ENCODE measurements around the gene EOMES.
A peak's percentile ranks its signal among the peaks of the same experiment; 100 is the strongest.
"Not testable (repeated sequence)": the region's sequence is repeated elsewhere in the genome, so short reads cannot be mapped to it uniquely, and the experiment has no call there.

Gene EOMES

GRCh38 chr3:27721717-27722564, at the start of gene EOMES:
EOMES (minus strand) TSS chr3:27722323; CDS start chr3:27722294, 29 bp downstream.
- DNase-seq, result peak; percentile 64
- Mint-ChIP-seq H3K4me3 (peak within 1 kb of the TSS; percentile 76), H3K36me3 (ENCODE audit: low read depth) (no peaks in the 10 kb centered on the region), H3K27me3 (ENCODE audit: low read depth, poor library complexity) (peaks cover 96% of the 10 kb centered on the region), H3K4me1 (peaks cover 22% of the 10 kb centered on the region), H3K27ac (no peak within 1 kb of the TSS), H3K9me3 (peaks cover 3% of the 10 kb centered on the region)
- TF ChIP-seq CTCF (IDR thresholded peaks at IDR 0.05), result peak; percentile 5

GRCh38 chr3:27770384-27770783, 48.3 kb upstream of the EOMES start:
- H3K27ac Mint-ChIP-seq; H3K9me3 Mint-ChIP-seq; DNase-seq; H3K4me3 Mint-ChIP-seq; H3K36me3 Mint-ChIP-seq (ENCODE audit: low read depth): not testable (repeated sequence)
- Mint-ChIP-seq H3K27me3 (ENCODE audit: low read depth, poor library complexity) (peaks cover 11% of the 10 kb centered on the region), H3K4me1 (peaks cover 18% of the 10 kb centered on the region)

GRCh38 chr3:27767000-27767399, 44.9 kb upstream of the EOMES start:
- peaks cover 18% of the 10 kb centered on the region for H3K4me1 Mint-ChIP-seq
- H3K9me3 Mint-ChIP-seq, result no peaks in the 10 kb centered on the region
- H3K27me3 Mint-ChIP-seq (ENCODE audit: low read depth, poor library complexity), result peaks cover 7% of the 10 kb centered on the region
- TF ChIP-seq CTCF (IDR thresholded peaks at IDR 0.05), result no peak
- peak overlapping the region; percentile 13 for H3K27ac Mint-ChIP-seq
- H3K36me3 Mint-ChIP-seq (ENCODE audit: low read depth), result no peaks in the 10 kb centered on the region
- no peak for DNase-seq
- H3K4me3 Mint-ChIP-seq, result no peak overlapping the region

GRCh38 chr3:27758083-27758482, 36.0 kb upstream of the EOMES start:
- Mint-ChIP-seq H3K9me3 (no peaks in the 10 kb centered on the region), H3K36me3 (ENCODE audit: low read depth) (no peaks in the 10 kb centered on the region), H3K27me3 (ENCODE audit: low read depth, poor library complexity) (peaks cover 2% of the 10 kb centered on the region), H3K4me1 (peaks cover 5% of the 10 kb centered on the region), H3K27ac (no peak overlapping the region), H3K4me3 (no peak overlapping the region)
- no peak for DNase-seq
- TF ChIP-seq CTCF (IDR thresholded peaks at IDR 0.05), result no peak

- no peak for TF ChIP-seq CTCF (IDR thresholded peaks at IDR 0.05)
- Mint-ChIP-seq H3K36me3 (ENCODE audit: low read depth) (no peaks in the 10 kb centered on the region), H3K9me3 (peaks cover under 1% of the 10 kb centered on the region), H3K4me3 (no peak overlapping the region), H3K27me3 (ENCODE audit: low read depth, poor library complexity) (peaks cover 2% of the 10 kb centered on the region), H3K4me1 (peaks cover 5% of the 10 kb centered on the region), H3K27ac (no peak overlapping the region)
- no peak for DNase-seq
These were observed 34.8 kb upstream of the EOMES start for GRCh38 chr3:27756877-27757276.

- peaks cover 4% of the 10 kb centered on the region for H3K9me3 Mint-ChIP-seq
- H3K36me3 Mint-ChIP-seq (ENCODE audit: low read depth), result no peaks in the 10 kb centered on the region
- peaks cover 7% of the 10 kb centered on the region for H3K27me3 Mint-ChIP-seq (ENCODE audit: low read depth, poor library complexity)
- H3K27ac Mint-ChIP-seq, result no peak overlapping the region
- TF ChIP-seq CTCF (IDR thresholded peaks at IDR 0.05), result no peak
- DNase-seq, result no peak
- H3K4me1 Mint-ChIP-seq, result peaks cover 5% of the 10 kb centered on the region
- no peak overlapping the region for H3K4me3 Mint-ChIP-seq
These were observed 30.8 kb upstream of the EOMES start for GRCh38 chr3:27752926-27753325.

Data from nephron progenitor cell (in vitro differentiated cells).